Mesenchymal stem cell (in vitro differentiated cells and primary cell): ENCODE measurements around the gene ZSCAN26.
A peak's percentile ranks its signal among the peaks of the same experiment; 100 is the strongest.

Experiments used
- DNase-seq: peaks from one replicate; pipeline ENCODE4 v3.0.0-alpha.2; 2013
- H2AFZ ChIP-seq: one replicate; pipeline ENCODE4 v1.6.1; 2013; ENCODE audit warnings: low read depth, mild to moderate bottlenecking, control low read depth, inconsistent platforms, low read length, moderate library complexity
- H2AK5ac ChIP-seq: 2 replicates; pipeline ENCODE4 v1.6.1; 2013; ENCODE audit warnings: low read length, moderate library complexity, mild to moderate bottlenecking, inconsistent platforms; ENCODE audit not compliant: severe bottlenecking
- H2BK120ac ChIP-seq: one replicate; pipeline ENCODE4 v1.6.1; 2013; ENCODE audit warnings: low read depth, mild to moderate bottlenecking, inconsistent platforms, low read length, moderate library complexity
- H2BK12ac ChIP-seq, 2 experiments: one replicate each; pipeline ENCODE4 v1.6.1; 2013; ENCODE audit warnings: inconsistent platforms in 2 of 2, low read length in 2 of 2, mild to moderate bottlenecking in 2 of 2, moderate library complexity in 2 of 2, control low read depth in 1 of 2
- H2BK15ac ChIP-seq: one replicate; pipeline ENCODE4 v1.6.1; 2013; ENCODE audit warnings: mild to moderate bottlenecking, low read depth, inconsistent platforms; ENCODE audit not compliant: poor library complexity, severe bottlenecking
- H2BK5ac ChIP-seq: 2 replicates; pipeline ENCODE4 v1.6.1; 2013; ENCODE audit warnings: low read depth, mild to moderate bottlenecking, low read length, control low read depth, inconsistent platforms; ENCODE audit not compliant: poor library complexity, severe bottlenecking
- H3K14ac ChIP-seq, 2 experiments: one replicate each; pipeline ENCODE4 v1.6.1; 2013; ENCODE audit warnings: inconsistent platforms in 2 of 2, low read length in 2 of 2, control low read depth in 1 of 2, mild to moderate bottlenecking in 1 of 2, moderate library complexity in 1 of 2
- H3K18ac ChIP-seq, 2 experiments: one replicate each; pipeline ENCODE4 v1.6.1; 2013; ENCODE audit warnings: inconsistent platforms in 2 of 2, low read length in 2 of 2, control low read depth in 1 of 2, low read depth in 1 of 2, mild to moderate bottlenecking in 1 of 2
- H3K23ac ChIP-seq, 2 experiments: one replicate each; pipeline ENCODE4 v1.6.1; 2013; ENCODE audit warnings: inconsistent platforms in 2 of 2, low read length in 2 of 2, mild to moderate bottlenecking in 2 of 2, moderate library complexity in 2 of 2, control low read depth in 1 of 2
- H3K27ac ChIP-seq: 2 replicates; pipeline ENCODE4 v1.5.1; 2013; ENCODE audit warnings: mild to moderate bottlenecking, moderate library complexity, low read length, control low read depth, inconsistent platforms; ENCODE audit not compliant: poor library complexity, severe bottlenecking
- H3K27me3 ChIP-seq, 2 experiments: 2 replicates each; pipeline versions ENCODE4 v1.6.1 to v1.7.0; 2013; ENCODE audit warnings: low read length in 2 of 2, mild to moderate bottlenecking in 2 of 2, moderate library complexity in 2 of 2, control low read depth in 1 of 2, inconsistent platforms in 1 of 2; ENCODE audit not compliant: control insufficient read depth in 1 of 2, insufficient read depth in 1 of 2
- H3K36me3 ChIP-seq, 2 experiments: 2 replicates each; pipeline versions ENCODE4 v1.6.1 to v1.7.0; 2013; ENCODE audit warnings: low read length in 2 of 2, control low read depth in 1 of 2, inconsistent platforms in 1 of 2, low read depth in 1 of 2, mild to moderate bottlenecking in 1 of 2; ENCODE audit not compliant: insufficient read depth in 2 of 2, control insufficient read depth in 1 of 2
- H3K4ac ChIP-seq, 2 experiments: one replicate each; pipeline ENCODE4 v1.6.1; 2013; ENCODE audit warnings: inconsistent platforms in 2 of 2, low read length in 2 of 2, mild to moderate bottlenecking in 2 of 2, moderate library complexity in 2 of 2, control low read depth in 1 of 2, low read depth in 1 of 2
- H3K4me1 ChIP-seq: 2 replicates; pipeline ENCODE4 v1.6.1; 2013; ENCODE audit warnings: low read depth, low read length, control low read depth; ENCODE audit not compliant: control insufficient read depth, insufficient read depth
- H3K4me2 ChIP-seq: 2 replicates; pipeline ENCODE4 v1.6.1; 2013; ENCODE audit warnings: low read length, mild to moderate bottlenecking, inconsistent platforms; ENCODE audit not compliant: poor library complexity, severe bottlenecking
- H3K4me3 ChIP-seq, 2 experiments: 2 replicates each; pipeline versions ENCODE4 v1.5.1 to v1.7.0; 2013; ENCODE audit warnings: low read length in 2 of 2, mild to moderate bottlenecking in 2 of 2, control low read depth in 1 of 2, low read depth in 1 of 2; ENCODE audit not compliant: insufficient read depth in 1 of 2
- H3K79me1 ChIP-seq: replicated peaks from 2 replicates; pipeline ENCODE4 v1.6.1; 2013; ENCODE audit warnings: mild to moderate bottlenecking, control low read depth, low read length, inconsistent platforms; ENCODE audit not compliant: poor library complexity, severe bottlenecking
- H3K9ac ChIP-seq: 2 replicates; pipeline ENCODE4 v1.7.0; 2013; ENCODE audit warnings: mild to moderate bottlenecking, low read length, moderate library complexity
- H3K9me3 ChIP-seq: 2 replicates; pipeline ENCODE4 v1.7.0; 2013; ENCODE audit warnings: mild to moderate bottlenecking, low read length; ENCODE audit not compliant: control insufficient read depth
- H4K8ac ChIP-seq: one replicate; pipeline ENCODE4 v1.6.1; 2013; ENCODE audit warnings: inconsistent platforms, mild to moderate bottlenecking, low read length, moderate library complexity
- H4K91ac ChIP-seq: one replicate; pipeline ENCODE4 v1.6.1; 2013; ENCODE audit warnings: mild to moderate bottlenecking, low read length, inconsistent platforms
- WGBS: methylation state at CpG from one replicate; pipeline ENCODE4 v1.1.7; 2013; ENCODE audit warnings: mixed read lengths; 5-methylcytosine and 5-hydroxymethylcytosine counted together

Gene ZSCAN26

DNA sequence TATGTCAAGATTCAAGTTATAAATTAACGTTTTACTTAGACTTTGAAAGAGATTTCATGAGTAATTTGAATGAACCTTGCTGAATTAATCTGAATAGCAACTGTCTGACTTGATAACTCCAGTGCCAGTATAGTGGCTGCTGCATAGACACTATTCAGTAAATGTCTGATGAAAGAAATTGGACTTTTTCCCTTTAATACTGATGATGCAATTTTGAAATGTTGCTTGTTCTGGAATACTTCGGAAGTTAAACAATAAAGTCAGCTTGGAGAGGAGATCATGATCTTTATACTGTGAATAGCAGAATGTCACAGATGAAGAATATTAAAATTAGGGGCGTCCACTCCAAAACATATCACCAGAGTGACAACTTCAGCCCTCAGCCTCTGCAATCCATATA lies 10.8 kb downstream of the ZSCAN26 start:
- Histone ChIP-seq H3K27me3 (no peaks in the 10 kb centered on the region), H3K9me3 (no peaks in the 10 kb centered on the region), H3K9ac (no peak overlapping the region), H3K27ac (no peak overlapping the region), H3K4ac (no peak overlapping the region), H3K4me1 (no peaks in the 10 kb centered on the region), H2BK5ac (no peak overlapping the region), H4K8ac (no peak overlapping the region), H3K79me1 (peaks cover 9% of the 10 kb centered on the region), H2BK120ac (no peak overlapping the region), H2AFZ (no peak overlapping the region), H3K14ac (no peak overlapping the region), H3K18ac (no peak overlapping the region), H3K4me2 (no peak overlapping the region), H2BK12ac (no peak overlapping the region), H3K36me3 (peaks cover 7 to 51% of the 10 kb centered on the region in 2 experiments), H3K4me3 (no peak overlapping the region), H4K91ac (no peak overlapping the region), H2BK15ac (no peak overlapping the region), H2AK5ac (no peak overlapping the region), H3K23ac (no peak overlapping the region)
- 70% methylated on average over 2 of the region's 3 CpGs for WGBS
- DNase-seq, result no peak

DNA sequence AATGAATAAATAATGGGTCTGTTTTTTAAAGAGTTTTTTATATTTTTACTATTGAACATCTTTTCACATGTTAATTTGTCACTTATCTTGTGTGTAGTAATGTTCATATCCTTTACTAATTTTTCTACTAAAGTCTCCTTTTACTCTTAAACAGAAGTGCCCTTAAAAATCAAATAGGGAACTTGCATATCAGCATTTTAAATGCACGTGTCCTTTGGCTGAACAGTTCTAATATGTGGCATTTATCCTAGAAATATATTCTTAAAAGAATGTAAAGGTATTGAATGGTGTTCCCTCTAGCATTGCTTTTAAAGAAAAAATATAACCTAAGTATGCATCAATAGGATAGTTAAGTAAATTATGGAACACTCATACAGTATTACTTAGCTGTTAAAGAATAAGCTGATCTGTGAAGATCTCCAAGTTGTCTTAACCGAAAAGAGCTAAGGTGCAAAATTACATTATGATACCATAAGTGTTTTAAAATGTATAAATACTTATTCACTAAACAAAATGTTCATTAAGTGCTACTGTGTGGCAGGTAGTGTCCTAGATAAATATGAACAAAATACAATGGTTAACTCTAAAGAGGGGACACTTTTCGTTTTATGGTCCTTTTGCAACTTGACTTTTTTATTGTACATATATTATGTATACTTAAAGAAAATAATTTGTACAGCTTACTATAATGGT lies 13.8 kb downstream of the ZSCAN26 start:
- peak overlapping the region in 1 of 2 experiments; percentile 95 for H3K4me3 ChIP-seq
- no peak overlapping the region for H3K14ac ChIP-seq
- H3K36me3 ChIP-seq, result peaks cover 13 to 40% of the 10 kb centered on the region in 2 experiments
- H3K79me1 ChIP-seq, result peaks cover 25% of the 10 kb centered on the region
- no peaks in the 10 kb centered on the region for H3K27me3 ChIP-seq
- no peak overlapping the region for H2BK15ac ChIP-seq
- DNase-seq, result no peak
- H2AFZ ChIP-seq, result no peak overlapping the region
- H3K4me2 ChIP-seq, result peak overlapping the region; percentile 90
- H3K23ac ChIP-seq, result no peak overlapping the region
- no peak overlapping the region for H4K8ac ChIP-seq
- no peak overlapping the region for H3K18ac ChIP-seq
- H2AK5ac ChIP-seq, result no peak overlapping the region
- no peaks in the 10 kb centered on the region for H3K9me3 ChIP-seq
- H3K4ac ChIP-seq, result no peak overlapping the region
- peaks cover 2% of the 10 kb centered on the region for H3K4me1 ChIP-seq
- no peak overlapping the region for H2BK5ac ChIP-seq
- WGBS, result 60% methylated on average over 1 of the region's 3 CpGs
- no peak overlapping the region for H2BK120ac ChIP-seq
- H3K27ac ChIP-seq, result no peak overlapping the region
- H2BK12ac ChIP-seq, result no peak overlapping the region
- H4K91ac ChIP-seq, result no peak overlapping the region
- peak overlapping the region; percentile 91 for H3K9ac ChIP-seq

DNA sequence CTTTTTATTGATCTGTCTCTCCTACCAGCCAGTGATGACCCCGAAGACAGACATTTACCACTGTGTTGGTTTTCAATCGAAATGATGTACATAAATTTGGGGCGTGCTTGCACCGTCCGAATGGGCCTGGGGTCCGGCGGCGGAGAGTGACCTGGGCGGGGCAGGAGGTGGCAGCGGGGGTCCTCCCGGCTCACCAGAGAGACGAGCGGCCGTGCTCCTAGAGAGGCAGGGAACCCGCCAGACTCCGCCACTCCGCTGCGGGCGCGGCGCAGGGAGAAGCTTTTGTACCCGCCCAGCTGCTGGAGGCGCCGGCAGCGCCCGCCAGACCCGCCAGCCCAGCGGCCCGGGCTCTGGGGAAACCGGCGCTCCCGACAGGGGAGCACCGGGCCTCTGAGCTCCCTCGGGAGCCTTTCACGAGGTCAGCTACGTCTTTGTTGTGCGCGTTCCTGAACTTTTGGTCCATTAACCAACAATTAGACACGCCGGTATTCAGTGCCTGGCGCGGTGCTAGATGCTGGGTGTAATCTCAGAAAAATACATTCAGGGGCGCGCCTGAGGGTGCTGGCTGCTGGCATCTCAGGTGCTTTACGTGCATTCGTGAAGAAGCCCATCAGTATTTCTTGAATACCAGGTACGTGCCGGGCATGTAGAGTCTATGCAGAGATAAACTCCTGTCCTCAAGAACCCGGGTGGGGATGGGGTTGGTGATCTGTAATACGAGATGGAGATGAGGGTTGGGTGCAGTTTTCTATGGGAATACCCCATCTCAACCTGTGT lies 14.5 kb downstream of the ZSCAN26 start, which contains the start of gene PGBD1:
TSS of gene PGBD1 (plus strand) at position 285 of the 777 bp plus-strand sequence. CDS start 2,242 bp downstream, outside the sequence.
- H4K8ac ChIP-seq, result peak within 1 kb of the TSS; percentile 55
- H3K27me3 ChIP-seq, result no peaks in the 10 kb centered on the region
- no peak within 1 kb of the TSS for H2AK5ac ChIP-seq
- H3K36me3 ChIP-seq, result peaks cover 11 to 40% of the 10 kb centered on the region in 2 experiments
- H2AFZ ChIP-seq, result peak within 1 kb of the TSS; percentile 87
- peak within 1 kb of the TSS; percentile 19 for H2BK15ac ChIP-seq
- H2BK120ac ChIP-seq, result no peak within 1 kb of the TSS
- H3K79me1 ChIP-seq, result peaks cover 25% of the 10 kb centered on the region
- peak within 1 kb of the TSS in 1 of 2 experiments; percentile 54 for H3K4ac ChIP-seq
- no peak within 1 kb of the TSS for H3K27ac ChIP-seq
- WGBS, result 1% methylated on average over 50 of the region's 50 CpGs
- H3K4me2 ChIP-seq, result peak within 1 kb of the TSS; percentile 90
- H3K4me3 ChIP-seq, result peak within 1 kb of the TSS; percentile 68 to 95
- peak; percentile 76 for DNase-seq
- no peak within 1 kb of the TSS for H3K23ac ChIP-seq
- peak within 1 kb of the TSS in 1 of 2 experiments; percentile 72 for H3K18ac ChIP-seq
- peak within 1 kb of the TSS; percentile 91 for H3K9ac ChIP-seq
- no peaks in the 10 kb centered on the region for H3K9me3 ChIP-seq
- peak within 1 kb of the TSS in 1 of 2 experiments; percentile 11 for H3K14ac ChIP-seq
- peak within 1 kb of the TSS in 1 of 2 experiments; percentile 14 for H2BK12ac ChIP-seq
- no peak within 1 kb of the TSS for H2BK5ac ChIP-seq
- H3K4me1 ChIP-seq, result peaks cover 2% of the 10 kb centered on the region
- H4K91ac ChIP-seq, result no peak within 1 kb of the TSS

DNA sequence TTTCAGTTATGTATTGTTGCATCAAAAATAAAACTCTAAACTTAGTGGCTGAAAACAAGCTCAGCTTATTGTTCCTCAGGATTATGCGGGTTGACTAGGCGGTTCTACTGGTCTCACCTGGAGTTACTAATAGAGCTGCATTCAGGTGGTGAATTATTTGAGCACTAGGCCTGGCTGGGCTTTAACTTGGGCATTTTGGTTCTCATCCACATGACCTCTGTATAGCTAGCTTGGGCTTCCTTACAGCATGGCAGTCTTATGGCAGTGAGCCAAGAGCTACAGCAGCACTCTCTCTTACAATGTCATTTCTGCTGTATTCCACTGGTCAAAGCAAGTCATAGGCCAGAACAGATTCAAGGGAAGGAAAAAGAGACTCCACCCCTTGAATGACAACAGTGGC lies 16.0 kb downstream of the ZSCAN26 start:
- Histone ChIP-seq H4K8ac (no peak overlapping the region), H3K4me2 (no peak overlapping the region), H3K36me3 (peaks cover 15 to 41% of the 10 kb centered on the region in 2 experiments), H2BK15ac (no peak overlapping the region), H3K4me1 (peaks cover 2% of the 10 kb centered on the region), H4K91ac (no peak overlapping the region), H2BK12ac (no peak overlapping the region), H3K27ac (no peak overlapping the region), H2AK5ac (no peak overlapping the region), H2BK120ac (no peak overlapping the region), H3K79me1 (peaks cover 27% of the 10 kb centered on the region), H3K23ac (no peak overlapping the region), H3K27me3 (no peaks in the 10 kb centered on the region), H3K9me3 (no peaks in the 10 kb centered on the region), H2BK5ac (no peak overlapping the region), H2AFZ (no peak overlapping the region), H3K9ac (no peak overlapping the region), H3K4ac (no peak overlapping the region), H3K18ac (no peak overlapping the region), H3K4me3 (peak overlapping the region in 1 of 2 experiments; percentile 95), H3K14ac (no peak overlapping the region)
- peak; percentile 5 for DNase-seq
- 95% methylated on average over 2 of the region's 2 CpGs for WGBS
